DOHH2 (cell line): Measurements from ENCODE around the gene LRIG2.

ENCODE experiments used
- H3F3A ChIP-seq: fragments of 200-600 bp; sonication (generic), shearing (Covaris generic); 2 replicates; pipeline ENCODE4 v1.6.0; 2016; ENCODE audit warnings: antibody characterized with exemption, mild to moderate bottlenecking; ENCODE audit not compliant: control insufficient read depth, insufficient read depth
- H3K27ac ChIP-seq: fragments of 200-600 bp; sonication (generic); 2 replicates; pipeline ENCODE4 v1.5.1; 2014; ENCODE audit warnings: low read depth, mild to moderate bottlenecking, low read length, moderate library complexity
- H3K27me3 ChIP-seq: fragments of 200-600 bp; sonication (generic); 2 replicates; pipeline ENCODE4 v1.6.1; 2014; ENCODE audit warnings: mild to moderate bottlenecking, low read length, mixed read lengths; ENCODE audit not compliant: control insufficient read depth
- H3K36me3 ChIP-seq: fragments of 200-600 bp; sonication (generic); 2 replicates; pipeline ENCODE4 v1.6.1; 2014; ENCODE audit warnings: mild to moderate bottlenecking, low read length, moderate library complexity, mixed read lengths; ENCODE audit not compliant: control insufficient read depth
- H3K4me1 ChIP-seq: fragments of 200-600 bp; sonication (generic); 2 replicates; pipeline ENCODE4 v1.6.1; 2014; ENCODE audit warnings: mild to moderate bottlenecking, low read length, mixed read lengths; ENCODE audit not compliant: control insufficient read depth
- H3K4me2 ChIP-seq: fragments of 200-600 bp; sonication (generic); 2 replicates; pipeline ENCODE4 v1.6.0; 2014; ENCODE audit warnings: mild to moderate bottlenecking, low read length, moderate library complexity
- H3K4me3 ChIP-seq: fragments of 200-600 bp; sonication (generic); 2 replicates; pipeline ENCODE4 v1.5.1; 2014; ENCODE audit warnings: mild to moderate bottlenecking, low read length, mixed read lengths
- H3K79me2 ChIP-seq: fragments of 200-600 bp; sonication (generic); 2 replicates; pipeline ENCODE4 v1.6.1; 2014; ENCODE audit warnings: mild to moderate bottlenecking, low read length, mixed read lengths; ENCODE audit not compliant: control insufficient read depth
- H3K9me2 ChIP-seq: fragments of 200-600 bp; sonication (generic); replicated peaks from 2 replicates; pipeline ENCODE4 v1.6.1; 2014; ENCODE audit warnings: mild to moderate bottlenecking, low read length, mixed read lengths; ENCODE audit not compliant: control insufficient read depth
- H3K9me3 ChIP-seq: fragments of 200-600 bp; sonication (generic); 2 replicates; pipeline ENCODE4 v1.6.1; 2014; ENCODE audit warnings: antibody characterized with exemption, low read length, mixed read lengths; ENCODE audit not compliant: control insufficient read depth, insufficient read depth
- H4K20me1 ChIP-seq: fragments of 200-600 bp; sonication (generic); 2 replicates; pipeline ENCODE4 v1.6.0; 2014; ENCODE audit warnings: low read depth, mild to moderate bottlenecking, antibody characterized with exemption, low read length, moderate library complexity; ENCODE audit not compliant: control insufficient read depth, insufficient read depth
- EZH2phosphoT487 ChIP-seq: fragments of 200-600 bp; sonication (generic); IDR thresholded peaks from 2 replicates; pipeline ENCODE4 v1.6.1; 2017; ENCODE audit warnings: borderline replicate concordance, mild to moderate bottlenecking, antibody characterized with exemption, low read length, moderate library complexity, mixed read lengths
- TF ChIP-seq, protein P1 (sequence below): fragments of 200-600 bp; sonication (generic); IDR thresholded peaks from one replicate; pipeline ENCODE4 v1.5.1; 2014; ENCODE audit warnings: antibody characterized with exemption, mild to moderate bottlenecking, low read depth, low read length; ENCODE audit not compliant: poor library complexity, severe bottlenecking

LRIG2 gene

DNA sequence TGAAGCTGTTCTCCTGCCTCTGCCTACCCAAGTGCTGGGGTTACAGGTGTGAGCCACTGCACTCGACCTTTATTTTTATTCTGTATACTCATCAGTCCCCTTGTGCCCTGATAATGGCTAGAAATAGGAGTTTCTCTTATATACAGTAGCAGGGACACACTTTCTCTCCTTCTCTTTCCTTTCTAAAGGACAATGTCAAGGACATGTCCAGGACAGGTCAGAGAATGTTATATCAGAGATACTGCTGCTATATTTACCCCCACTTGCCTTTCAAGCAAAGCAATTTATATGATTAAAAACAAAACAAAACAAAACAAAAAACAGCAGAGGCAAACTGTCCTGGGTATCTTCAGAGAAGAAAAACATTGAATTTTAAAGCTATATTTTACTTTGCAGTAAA, 43.2 kb upstream of the LRIG2 start:
- no peaks in the 10 kb centered on the region for H3K79me2 ChIP-seq
- H3K4me2 ChIP-seq: no peak overlapping the region
- H3K36me3 ChIP-seq: no peaks in the 10 kb centered on the region
- H3K4me1 ChIP-seq: no peaks in the 10 kb centered on the region
- no peak for TF ChIP-seq EZH2phosphoT487
- TF ChIP-seq, protein P1, sequence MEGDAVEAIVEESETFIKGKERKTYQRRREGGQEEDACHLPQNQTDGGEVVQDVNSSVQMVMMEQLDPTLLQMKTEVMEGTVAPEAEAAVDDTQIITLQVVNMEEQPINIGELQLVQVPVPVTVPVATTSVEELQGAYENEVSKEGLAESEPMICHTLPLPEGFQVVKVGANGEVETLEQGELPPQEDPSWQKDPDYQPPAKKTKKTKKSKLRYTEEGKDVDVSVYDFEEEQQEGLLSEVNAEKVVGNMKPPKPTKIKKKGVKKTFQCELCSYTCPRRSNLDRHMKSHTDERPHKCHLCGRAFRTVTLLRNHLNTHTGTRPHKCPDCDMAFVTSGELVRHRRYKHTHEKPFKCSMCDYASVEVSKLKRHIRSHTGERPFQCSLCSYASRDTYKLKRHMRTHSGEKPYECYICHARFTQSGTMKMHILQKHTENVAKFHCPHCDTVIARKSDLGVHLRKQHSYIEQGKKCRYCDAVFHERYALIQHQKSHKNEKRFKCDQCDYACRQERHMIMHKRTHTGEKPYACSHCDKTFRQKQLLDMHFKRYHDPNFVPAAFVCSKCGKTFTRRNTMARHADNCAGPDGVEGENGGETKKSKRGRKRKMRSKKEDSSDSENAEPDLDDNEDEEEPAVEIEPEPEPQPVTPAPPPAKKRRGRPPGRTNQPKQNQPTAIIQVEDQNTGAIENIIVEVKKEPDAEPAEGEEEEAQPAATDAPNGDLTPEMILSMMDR: no peak
- H3K27ac ChIP-seq: no peak overlapping the region
- H3K4me3 ChIP-seq: no peak overlapping the region
- H3K9me3 ChIP-seq: no peaks in the 10 kb centered on the region
- no peaks in the 10 kb centered on the region for H4K20me1 ChIP-seq
- no peaks in the 10 kb centered on the region for H3K9me2 ChIP-seq
- no peaks in the 10 kb centered on the region for H3K27me3 ChIP-seq
- H3F3A ChIP-seq: no peaks in the 10 kb centered on the region

DNA sequence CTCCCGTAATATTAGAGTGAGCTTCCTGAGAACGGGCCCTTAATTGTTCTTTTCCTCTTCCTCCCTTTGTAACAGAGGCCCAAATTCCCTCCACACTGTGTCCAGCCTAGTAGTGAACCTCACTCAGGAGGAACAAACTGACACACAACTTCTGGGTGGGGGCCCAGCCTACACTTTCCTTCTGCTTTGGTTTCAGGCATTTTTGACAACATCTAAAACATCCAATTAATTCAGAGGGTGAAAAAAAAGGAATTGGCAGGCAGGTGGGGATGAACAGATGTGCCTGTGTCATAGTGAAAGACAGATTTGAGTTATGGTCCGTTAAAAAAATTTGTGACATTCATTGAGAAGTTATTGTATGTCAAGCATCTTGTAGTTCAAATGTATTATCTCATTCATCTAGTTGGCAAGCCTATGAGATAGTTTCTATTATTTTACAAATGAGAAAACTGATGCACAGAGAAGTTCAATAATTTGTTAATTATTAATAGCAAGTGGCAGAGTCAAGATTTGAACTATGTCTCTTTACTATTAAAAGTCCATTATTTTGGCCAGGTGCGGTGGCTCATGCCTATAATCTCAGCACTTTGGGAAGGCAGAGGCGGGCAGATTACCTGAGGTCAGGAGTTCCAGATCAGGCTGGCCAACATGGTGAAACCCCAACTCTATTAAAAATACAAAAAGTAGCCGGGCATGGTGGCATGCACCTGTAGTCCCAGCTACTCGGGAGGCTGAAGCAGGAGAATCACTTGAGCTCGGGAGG, 41.6 kb upstream of the LRIG2 start:
- no peaks in the 10 kb centered on the region for H3K27me3 ChIP-seq
- H3F3A ChIP-seq: no peaks in the 10 kb centered on the region
- H3K79me2 ChIP-seq: no peaks in the 10 kb centered on the region
- no peaks in the 10 kb centered on the region for H3K9me2 ChIP-seq
- H3K4me1 ChIP-seq: no peaks in the 10 kb centered on the region
- no peak overlapping the region for H3K4me3 ChIP-seq
- no peak overlapping the region for H3K4me2 ChIP-seq
- no peaks in the 10 kb centered on the region for H4K20me1 ChIP-seq
- H3K9me3 ChIP-seq: no peaks in the 10 kb centered on the region
- TF ChIP-seq EZH2phosphoT487: no peak
- TF ChIP-seq, protein P1: no peak
- no peaks in the 10 kb centered on the region for H3K36me3 ChIP-seq
- H3K27ac ChIP-seq: no peak overlapping the region

DNA sequence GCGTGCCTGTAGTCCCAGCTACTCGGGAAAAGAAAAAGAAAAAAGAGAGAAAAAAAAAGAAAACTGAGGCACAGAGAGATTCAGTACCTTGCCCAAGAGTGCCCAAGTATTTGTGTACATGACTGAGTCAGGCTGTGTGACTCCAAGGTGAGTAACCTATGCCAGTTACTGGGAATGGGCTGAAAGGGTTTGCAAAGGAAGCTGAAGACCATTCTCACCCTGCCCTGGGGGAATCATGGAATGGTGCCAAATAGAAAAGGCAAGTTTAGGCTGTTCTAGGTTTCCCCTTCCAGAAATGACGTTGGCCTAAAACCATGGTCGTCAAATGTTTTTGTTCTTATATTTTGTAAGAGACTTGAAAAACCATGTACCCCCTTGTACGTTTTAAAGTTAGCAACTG, 37.9 kb upstream of the LRIG2 start:
- Histone ChIP-seq H3F3A (no peaks in the 10 kb centered on the region), H3K27ac (no peak overlapping the region)

More for the DNA sequence above, 37.9 kb upstream of the LRIG2 start:
- Histone ChIP-seq H3K9me2 (no peaks in the 10 kb centered on the region), H3K9me3 (no peaks in the 10 kb centered on the region), H4K20me1 (no peaks in the 10 kb centered on the region), H3K4me2 (no peak overlapping the region), H3K4me3 (no peak overlapping the region), H3K4me1 (no peaks in the 10 kb centered on the region), H3K36me3 (no peaks in the 10 kb centered on the region), H3K27me3 (no peaks in the 10 kb centered on the region), H3K79me2 (no peaks in the 10 kb centered on the region)
- TF ChIP-seq EZH2phosphoT487: no peak
- TF ChIP-seq, protein P1: no peak
